Measurements from ENCODE around the gene PTPN12.
"Not testable (repeated sequence)": the region's sequence is repeated elsewhere in the genome, so short reads cannot be mapped to it uniquely, and the experiment has no call there.

PTPN12 gene

GRCh38 chr7:77576856-77577255 is 39.8 kb downstream of the PTPN12 start:
- DNase-seq (ENCODE audit: low read depth in 1 of 2, low spot score in 1 of 2): no peak

GRCh38 chr7:77579797-77580196 is 42.7 kb downstream of the PTPN12 start:
- DNase-seq (ENCODE audit: low read depth in 1 of 2, low spot score in 1 of 2): no peak

- no peak for DNase-seq (ENCODE audit: low read depth in 1 of 2, low spot score in 1 of 2)
These were observed 43.8 kb downstream of the PTPN12 start for GRCh38 chr7:77580762-77581350.

- no peak for DNase-seq (ENCODE audit: low read depth in 1 of 2, low spot score in 1 of 2)
These were observed 50.2 kb downstream of the PTPN12 start for GRCh38 chr7:77587272-77587671.

GRCh38 chr7:77600952-77601351 is 63.9 kb downstream of the PTPN12 start:
- DNase-seq (ENCODE audit: low read depth in 1 of 2, low spot score in 1 of 2): no peak

GRCh38 chr7:77606562-77606961 is 69.5 kb downstream of the PTPN12 start:
- no peak for DNase-seq (ENCODE audit: low read depth in 1 of 2, low spot score in 1 of 2)

GRCh38 chr7:77619314-77619713 is 82.2 kb downstream of the PTPN12 start:
- DNase-seq (ENCODE audit: low read depth in 1 of 2, low spot score in 1 of 2): no peak

- DNase-seq (ENCODE audit: low read depth in 1 of 2, low spot score in 1 of 2): no peak
These were observed 89.7 kb downstream of the PTPN12 start for GRCh38 chr7:77626586-77627308.

- DNase-seq (ENCODE audit: low read depth in 1 of 2, low spot score in 1 of 2): no peak
These were observed 90.2 kb downstream of the PTPN12 start for GRCh38 chr7:77627309-77627676.

- no peak for DNase-seq (ENCODE audit: low read depth in 1 of 2, low spot score in 1 of 2)
These were observed 92.7 kb downstream of the PTPN12 start for GRCh38 chr7:77629797-77630196.

GRCh38 chr7:77631820-77632219 is 94.7 kb downstream of the PTPN12 start:
- DNase-seq (ENCODE audit: low read depth in 1 of 2, low spot score in 1 of 2): no peak

- DNase-seq (ENCODE audit: low read depth in 1 of 2, low spot score in 1 of 2): no peak
These were observed 107.7 kb downstream of the PTPN12 start for GRCh38 chr7:77644774-77645173.

GRCh38 chr7:77648742-77649338 is 111.7 kb downstream of the PTPN12 start:
- no peak for DNase-seq (ENCODE audit: low read depth in 1 of 2, low spot score in 1 of 2)

GRCh38 chr7:77649716-77650349 is 112.7 kb downstream of the PTPN12 start:
- no peak for DNase-seq (ENCODE audit: low read depth in 1 of 2, low spot score in 1 of 2)

- no peak for DNase-seq (ENCODE audit: low read depth in 1 of 2, low spot score in 1 of 2)
These were observed 114.6 kb downstream of the PTPN12 start for GRCh38 chr7:77651575-77652162.

GRCh38 chr7:77652826-77653225 is 115.7 kb downstream of the PTPN12 start:
- DNase-seq (ENCODE audit: low read depth in 1 of 2, low spot score in 1 of 2): not testable (repeated sequence)

- no peak for DNase-seq (ENCODE audit: low read depth in 1 of 2, low spot score in 1 of 2)
These were observed 116.5 kb downstream of the PTPN12 start for GRCh38 chr7:77653572-77653971.

GRCh38 chr7:77655356-77655755 is 118.3 kb downstream of the PTPN12 start:
- DNase-seq (ENCODE audit: low read depth in 1 of 2, low spot score in 1 of 2): no peak

GRCh38 chr7:77655836-77656455 is 118.9 kb downstream of the PTPN12 start:
- DNase-seq (ENCODE audit: low read depth in 1 of 2, low spot score in 1 of 2): no peak

GRCh38 chr7:77657427-77658224 is 120.5 kb downstream of the PTPN12 start:
- no peak for DNase-seq (ENCODE audit: low read depth in 1 of 2, low spot score in 1 of 2)

GRCh38 chr7:77658928-77659327 is 121.8 kb downstream of the PTPN12 start:
- DNase-seq (ENCODE audit: low read depth in 1 of 2, low spot score in 1 of 2): no peak
